ENCODE results near the gene GSK3B.

- TF ChIP-seq CTCF (IDR thresholded peaks at IDR 0.05; ENCODE audit: poor library complexity) (no peak), EZH2 (IDR thresholded peaks at IDR 0.05; ENCODE audit: borderline replicate concordance) (no peak), EZH2phosphoT487 (IDR thresholded peaks at IDR 0.05; ENCODE audit: low read depth, severe bottlenecking, unreplicated experiment) (no peak)
Measured at GRCh38 chr3:119901148-119901547, 193.1 kb downstream of the GSK3B start.

All from hepatocyte (in vitro differentiated cells).